ENCODE data around the gene SLC17A3. TPM values are rescaled to one million over a fixed set of nuclear protein-coding genes. Genes with fewer than 3 reads are reported as not detected.

Gene SLC17A3
- total RNA-seq, 1 experiment from 2014 or later, result not detected

DNA sequence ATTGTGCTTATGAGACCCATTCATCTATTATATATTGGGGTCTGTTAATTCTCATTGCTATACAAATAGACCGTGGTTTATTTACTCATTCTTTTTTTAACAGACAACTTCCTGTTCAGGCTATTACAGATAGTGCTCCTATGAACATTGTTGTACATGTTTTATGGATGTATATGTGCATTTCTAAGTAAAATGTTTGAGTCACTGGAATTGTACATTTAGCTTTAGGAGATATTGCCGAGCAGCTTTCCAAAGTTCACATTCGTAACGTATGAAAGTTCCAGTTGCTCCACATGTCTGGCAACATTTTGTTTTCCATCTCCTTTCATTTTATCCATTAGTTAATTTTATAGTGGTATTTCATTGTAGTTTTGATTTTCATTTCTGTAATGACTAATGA, 37.3 kb upstream of the SLC17A3 start:
- no peak overlapping the region for H2AFZ ChIP-seq (ENCODE audit: low read length)
- H3K4me1 ChIP-seq (ENCODE audit: low read length), result no peaks in the 10 kb centered on the region
- no peaks in the 10 kb centered on the region for H3K79me2 ChIP-seq (ENCODE audit: low read length)
- H3K4me3 ChIP-seq (ENCODE audit: low read length), result no peak overlapping the region
- H3K9me2 ChIP-seq (replicated peaks; ENCODE audit: insufficient read depth, low read length), result no peaks in the 10 kb centered on the region
- H4K20me1 ChIP-seq (ENCODE audit: insufficient read depth, low read depth, low read length), result no peaks in the 10 kb centered on the region
- no peak overlapping the region for H3K27ac ChIP-seq (ENCODE audit: low read length)
- no peak for DNase-seq
- H3K9ac ChIP-seq (ENCODE audit: low read length), result no peak overlapping the region
- no peaks in the 10 kb centered on the region for H3K36me3 ChIP-seq (ENCODE audit: insufficient read depth, low read length)
- H3K4me2 ChIP-seq (ENCODE audit: low read depth, low read length, poor library complexity, severe bottlenecking), result no peak overlapping the region
- H3K9me3 ChIP-seq (ENCODE audit: low read length), result no peaks in the 10 kb centered on the region
- H3K27me3 ChIP-seq (ENCODE audit: low read length), result no peaks in the 10 kb centered on the region

DNA sequence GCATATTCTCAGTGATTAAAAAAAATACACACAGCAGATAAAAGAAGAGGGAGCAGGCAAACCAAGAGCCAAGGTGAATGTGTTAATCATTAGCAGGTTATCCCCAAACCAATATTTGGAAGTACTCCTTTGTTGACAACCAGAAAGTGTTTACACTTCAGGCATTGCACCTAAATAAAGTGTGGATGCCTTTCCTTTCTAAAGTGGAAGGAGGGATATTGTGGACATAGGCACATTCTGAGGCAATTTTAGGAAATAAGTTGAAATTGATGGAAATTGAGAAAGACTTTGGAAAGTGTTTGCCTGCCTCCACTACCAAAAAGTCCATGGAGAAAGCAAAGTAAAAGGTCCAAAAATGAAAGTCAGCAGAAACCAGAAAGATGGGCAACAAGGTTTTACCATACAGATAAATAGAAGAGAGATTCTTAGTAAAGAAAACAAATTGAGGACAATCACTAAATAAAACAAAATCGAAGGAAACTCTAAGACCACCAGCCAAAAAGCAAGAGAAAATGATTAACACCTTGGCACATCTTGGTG, 33.5 kb upstream of the SLC17A3 start:
- DNase-seq, result no peak
- H3K36me3 ChIP-seq (ENCODE audit: insufficient read depth, low read length), result no peaks in the 10 kb centered on the region

GRCh38 chr6:25903467-25904099, 29.5 kb upstream of the SLC17A3 start:
- no peaks in the 10 kb centered on the region for H3K27me3 ChIP-seq (ENCODE audit: low read length)
- H3K4me2 ChIP-seq (ENCODE audit: low read depth, low read length, poor library complexity, severe bottlenecking), result no peak overlapping the region
- no peaks in the 10 kb centered on the region for H3K9me2 ChIP-seq (replicated peaks; ENCODE audit: insufficient read depth, low read length)
- no peak overlapping the region for H3K27ac ChIP-seq (ENCODE audit: low read length)
- no peak for DNase-seq
- no peaks in the 10 kb centered on the region for H3K9me3 ChIP-seq (ENCODE audit: low read length)
- no peak overlapping the region for H3K9ac ChIP-seq (ENCODE audit: low read length)
- no peaks in the 10 kb centered on the region for H4K20me1 ChIP-seq (ENCODE audit: insufficient read depth, low read depth, low read length)
- H3K4me3 ChIP-seq (ENCODE audit: low read length), result no peak overlapping the region
- H3K79me2 ChIP-seq (ENCODE audit: low read length), result no peaks in the 10 kb centered on the region
- no peak overlapping the region for H2AFZ ChIP-seq (ENCODE audit: low read length)
- no peaks in the 10 kb centered on the region for H3K4me1 ChIP-seq (ENCODE audit: low read length)
- H3K36me3 ChIP-seq (ENCODE audit: insufficient read depth, low read length), result no peaks in the 10 kb centered on the region

More for the DNA sequence above, 33.5 kb upstream of the SLC17A3 start:
- H3K27ac ChIP-seq (ENCODE audit: low read length), result no peak overlapping the region
- no peaks in the 10 kb centered on the region for H4K20me1 ChIP-seq (ENCODE audit: insufficient read depth, low read depth, low read length)
- H3K4me3 ChIP-seq (ENCODE audit: low read length), result no peak overlapping the region
- no peaks in the 10 kb centered on the region for H3K9me3 ChIP-seq (ENCODE audit: low read length)
- H2AFZ ChIP-seq (ENCODE audit: low read length), result no peak overlapping the region
- no peaks in the 10 kb centered on the region for H3K79me2 ChIP-seq (ENCODE audit: low read length)
- no peak overlapping the region for H3K4me2 ChIP-seq (ENCODE audit: low read depth, low read length, poor library complexity, severe bottlenecking)
- H3K9me2 ChIP-seq (replicated peaks; ENCODE audit: insufficient read depth, low read length), result no peaks in the 10 kb centered on the region
- no peaks in the 10 kb centered on the region for H3K4me1 ChIP-seq (ENCODE audit: low read length)
- no peaks in the 10 kb centered on the region for H3K27me3 ChIP-seq (ENCODE audit: low read length)
- H3K9ac ChIP-seq (ENCODE audit: low read length), result no peak overlapping the region

DNA sequence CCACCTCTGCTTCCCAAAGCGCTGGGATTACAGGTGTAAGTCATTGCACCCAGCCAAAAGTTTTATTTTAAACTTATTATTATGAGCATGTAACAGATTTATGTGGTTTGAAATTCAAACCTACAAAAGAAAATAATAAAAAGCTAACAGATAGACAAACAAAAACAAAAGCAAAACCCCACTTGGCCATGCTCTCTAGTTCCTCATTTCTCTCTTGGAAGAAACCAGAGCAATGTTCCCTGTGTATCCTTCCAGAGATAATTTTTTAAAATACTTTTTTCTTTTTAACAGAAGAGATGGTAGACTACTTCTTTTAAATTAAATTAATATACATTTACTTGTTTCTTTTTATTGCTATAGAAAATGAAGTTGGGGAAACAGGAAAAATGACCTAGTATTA, 28.0 kb upstream of the SLC17A3 start:
- H3K9ac ChIP-seq (ENCODE audit: low read length), result no peak overlapping the region
- H3K36me3 ChIP-seq (ENCODE audit: insufficient read depth, low read length), result no peaks in the 10 kb centered on the region
- H3K4me2 ChIP-seq (ENCODE audit: low read depth, low read length, poor library complexity, severe bottlenecking), result no peak overlapping the region
- H3K27me3 ChIP-seq (ENCODE audit: low read length), result no peaks in the 10 kb centered on the region
- no peaks in the 10 kb centered on the region for H4K20me1 ChIP-seq (ENCODE audit: insufficient read depth, low read depth, low read length)
- no peaks in the 10 kb centered on the region for H3K4me1 ChIP-seq (ENCODE audit: low read length)
- no peaks in the 10 kb centered on the region for H3K9me3 ChIP-seq (ENCODE audit: low read length)
- no peak overlapping the region for H2AFZ ChIP-seq (ENCODE audit: low read length)
- H3K27ac ChIP-seq (ENCODE audit: low read length), result no peak overlapping the region
- DNase-seq, result no peak
- no peaks in the 10 kb centered on the region for H3K79me2 ChIP-seq (ENCODE audit: low read length)
- no peak overlapping the region for H3K4me3 ChIP-seq (ENCODE audit: low read length)
- H3K9me2 ChIP-seq (replicated peaks; ENCODE audit: insufficient read depth, low read length), result no peaks in the 10 kb centered on the region

GRCh38 chr6:25900843-25901242, 26.8 kb upstream of the SLC17A3 start:
- no peaks in the 10 kb centered on the region for H3K36me3 ChIP-seq (ENCODE audit: insufficient read depth, low read length)
- H3K9me2 ChIP-seq (replicated peaks; ENCODE audit: insufficient read depth, low read length), result no peaks in the 10 kb centered on the region
- H3K9ac ChIP-seq (ENCODE audit: low read length), result no peak overlapping the region
- no peak overlapping the region for H3K27ac ChIP-seq (ENCODE audit: low read length)
- H3K79me2 ChIP-seq (ENCODE audit: low read length), result no peaks in the 10 kb centered on the region
- H4K20me1 ChIP-seq (ENCODE audit: insufficient read depth, low read depth, low read length), result no peaks in the 10 kb centered on the region
- H2AFZ ChIP-seq (ENCODE audit: low read length), result no peak overlapping the region
- H3K4me1 ChIP-seq (ENCODE audit: low read length), result no peaks in the 10 kb centered on the region
- no peak overlapping the region for H3K4me2 ChIP-seq (ENCODE audit: low read depth, low read length, poor library complexity, severe bottlenecking)
- no peaks in the 10 kb centered on the region for H3K27me3 ChIP-seq (ENCODE audit: low read length)
- DNase-seq, result no peak
- no peaks in the 10 kb centered on the region for H3K9me3 ChIP-seq (ENCODE audit: low read length)
- no peak overlapping the region for H3K4me3 ChIP-seq (ENCODE audit: low read length)

DNA sequence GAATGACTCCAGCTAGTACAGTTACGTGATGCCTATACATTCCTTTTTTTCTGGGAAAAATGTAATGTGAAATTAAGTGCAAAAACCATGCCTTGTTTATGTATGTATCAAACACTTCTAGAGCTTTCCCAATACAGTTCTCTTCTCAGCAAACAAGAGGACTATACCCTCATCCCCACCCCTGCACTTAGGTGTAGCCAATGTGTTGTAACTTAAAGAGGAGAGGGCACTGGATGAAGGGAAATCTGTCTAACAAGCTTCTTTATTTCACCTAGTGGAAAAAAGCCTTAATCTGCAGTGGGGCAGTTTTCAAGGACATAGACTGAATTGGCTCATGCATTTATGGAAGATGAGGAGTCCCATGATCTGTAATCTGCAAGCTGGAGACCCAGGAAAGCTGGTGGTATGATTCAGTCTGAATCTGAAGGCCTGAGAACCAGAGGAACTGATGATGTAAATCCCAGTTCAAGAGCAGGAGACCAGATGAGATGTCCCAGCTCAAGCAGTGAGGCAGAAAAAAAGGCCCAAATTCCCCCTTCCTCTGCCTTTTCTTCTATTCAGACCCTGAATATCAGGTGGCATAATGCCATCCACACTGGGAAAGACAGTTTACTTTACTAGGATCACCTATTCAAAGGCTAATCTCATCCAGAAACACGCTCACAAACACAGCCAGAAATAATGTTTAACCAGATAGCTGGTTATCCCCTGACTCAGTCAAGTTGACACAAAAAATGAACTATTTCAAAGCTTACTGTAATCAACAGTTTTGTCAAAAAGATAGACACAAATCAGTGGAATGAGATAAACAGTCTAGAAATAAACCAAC, 25.8 kb upstream of the SLC17A3 start:
- Histone ChIP-seq H3K4me3 (ENCODE audit: low read length) (no peak overlapping the region), H2AFZ (ENCODE audit: low read length) (no peak overlapping the region), H3K4me1 (ENCODE audit: low read length) (no peaks in the 10 kb centered on the region), H3K36me3 (ENCODE audit: insufficient read depth, low read length) (no peaks in the 10 kb centered on the region), H4K20me1 (ENCODE audit: insufficient read depth, low read depth, low read length) (no peaks in the 10 kb centered on the region), H3K9me3 (ENCODE audit: low read length) (no peaks in the 10 kb centered on the region), H3K4me2 (ENCODE audit: low read depth, low read length, poor library complexity, severe bottlenecking) (no peak overlapping the region), H3K27ac (ENCODE audit: low read length) (no peak overlapping the region), H3K27me3 (ENCODE audit: low read length) (no peaks in the 10 kb centered on the region), H3K9ac (ENCODE audit: low read length) (no peak overlapping the region), H3K79me2 (ENCODE audit: low read length) (no peaks in the 10 kb centered on the region), H3K9me2 (replicated peaks; ENCODE audit: insufficient read depth, low read length) (no peaks in the 10 kb centered on the region)
- no peak for DNase-seq

- H3K79me2 ChIP-seq (ENCODE audit: low read length), result no peaks in the 10 kb centered on the region
Measured at GRCh38 chr6:25899123-25899522, 25.1 kb upstream of the SLC17A3 start.

GRCh38 chr6:25898289-25898977, 24.4 kb upstream of the SLC17A3 start:
- Histone ChIP-seq H3K79me2 (ENCODE audit: low read length) (no peaks in the 10 kb centered on the region), H3K4me2 (ENCODE audit: low read depth, low read length, poor library complexity, severe bottlenecking) (no peak overlapping the region), H3K4me3 (ENCODE audit: low read length) (no peak overlapping the region)

More at GRCh38 chr6:25899123-25899522, 25.1 kb upstream of the SLC17A3 start:
- no peak overlapping the region for H3K27ac ChIP-seq (ENCODE audit: low read length)
- no peaks in the 10 kb centered on the region for H3K9me2 ChIP-seq (replicated peaks; ENCODE audit: insufficient read depth, low read length)
- no peaks in the 10 kb centered on the region for H3K27me3 ChIP-seq (ENCODE audit: low read length)
- H3K9ac ChIP-seq (ENCODE audit: low read length), result no peak overlapping the region
- no peak overlapping the region for H2AFZ ChIP-seq (ENCODE audit: low read length)
- H3K4me2 ChIP-seq (ENCODE audit: low read depth, low read length, poor library complexity, severe bottlenecking), result no peak overlapping the region
- H3K4me3 ChIP-seq (ENCODE audit: low read length), result no peak overlapping the region
- DNase-seq, result no peak
- no peaks in the 10 kb centered on the region for H3K9me3 ChIP-seq (ENCODE audit: low read length)
- no peaks in the 10 kb centered on the region for H3K4me1 ChIP-seq (ENCODE audit: low read length)
- no peaks in the 10 kb centered on the region for H3K36me3 ChIP-seq (ENCODE audit: insufficient read depth, low read length)
- no peaks in the 10 kb centered on the region for H4K20me1 ChIP-seq (ENCODE audit: insufficient read depth, low read depth, low read length)

More at GRCh38 chr6:25898289-25898977, 24.4 kb upstream of the SLC17A3 start:
- Histone ChIP-seq H3K9me2 (replicated peaks; ENCODE audit: insufficient read depth, low read length) (no peaks in the 10 kb centered on the region), H3K27ac (ENCODE audit: low read length) (no peak overlapping the region), H3K27me3 (ENCODE audit: low read length) (no peaks in the 10 kb centered on the region), H4K20me1 (ENCODE audit: insufficient read depth, low read depth, low read length) (no peaks in the 10 kb centered on the region), H3K36me3 (ENCODE audit: insufficient read depth, low read length) (no peaks in the 10 kb centered on the region), H3K9me3 (ENCODE audit: low read length) (no peaks in the 10 kb centered on the region), H2AFZ (ENCODE audit: low read length) (no peak overlapping the region), H3K4me1 (ENCODE audit: low read length) (no peaks in the 10 kb centered on the region), H3K9ac (ENCODE audit: low read length) (no peak overlapping the region)
- DNase-seq, result no peak
